Hippocampal formation (tissue), 2 donors: ENCODE measurements around the gene SMAD4.
"Not testable (repeated sequence)": the region's sequence is repeated elsewhere in the genome, so short reads cannot be mapped to it uniquely, and the experiment has no call there.

ENCODE experiments used
- DNase-seq, 2 donors: peaks; one replicate each; lab custom pipeline; 2025; lab: John Stamatoyannopoulos, UW

Gene SMAD4

GRCh38 chr18:51111633-51112355, 81.8 kb downstream of the SMAD4 start:
- not testable (repeated sequence) for DNase-seq

DNA sequence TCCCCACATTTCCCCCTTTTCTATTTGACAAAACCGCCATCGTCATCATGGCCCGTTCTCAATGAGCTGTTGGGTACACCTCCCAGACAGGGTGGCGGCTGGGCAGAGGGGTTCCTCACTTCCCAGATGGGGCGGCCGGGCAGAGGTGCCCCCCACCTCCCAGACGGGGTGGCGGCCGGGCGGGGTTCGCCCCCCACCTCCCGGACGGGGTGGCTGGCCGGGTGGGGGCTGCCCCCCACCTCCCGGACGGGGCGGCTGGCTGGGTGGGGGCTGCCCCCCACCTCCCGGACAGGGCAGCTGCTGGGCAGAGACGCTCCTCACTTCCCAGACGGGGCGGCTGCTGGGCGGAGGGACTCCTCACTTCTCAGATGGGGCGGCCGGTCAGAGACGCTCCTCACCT, 87.0 kb downstream of the SMAD4 start:
- DNase-seq, result not testable (repeated sequence)

DNA sequence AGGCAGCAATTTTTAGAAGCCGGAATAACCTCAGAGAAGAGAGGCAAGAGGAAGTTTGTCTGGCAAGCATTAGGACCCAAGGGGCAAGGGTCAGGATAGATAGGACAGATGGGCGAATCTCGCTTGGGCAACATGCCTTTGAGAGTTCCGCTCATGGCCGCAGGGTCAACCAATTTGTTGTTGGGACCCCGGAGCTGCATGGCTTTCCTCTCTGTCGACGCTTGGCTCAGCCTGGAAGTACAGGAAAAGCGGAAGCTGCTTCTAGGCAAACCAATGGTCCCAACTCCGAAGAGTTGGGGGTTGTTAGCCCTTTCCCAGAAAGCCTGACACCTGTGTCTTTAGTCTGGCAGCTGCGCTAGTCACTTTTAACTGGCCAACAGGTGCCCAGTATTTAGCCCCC, 89.5 kb downstream of the SMAD4 start:
- not testable (repeated sequence) for DNase-seq

DNA sequence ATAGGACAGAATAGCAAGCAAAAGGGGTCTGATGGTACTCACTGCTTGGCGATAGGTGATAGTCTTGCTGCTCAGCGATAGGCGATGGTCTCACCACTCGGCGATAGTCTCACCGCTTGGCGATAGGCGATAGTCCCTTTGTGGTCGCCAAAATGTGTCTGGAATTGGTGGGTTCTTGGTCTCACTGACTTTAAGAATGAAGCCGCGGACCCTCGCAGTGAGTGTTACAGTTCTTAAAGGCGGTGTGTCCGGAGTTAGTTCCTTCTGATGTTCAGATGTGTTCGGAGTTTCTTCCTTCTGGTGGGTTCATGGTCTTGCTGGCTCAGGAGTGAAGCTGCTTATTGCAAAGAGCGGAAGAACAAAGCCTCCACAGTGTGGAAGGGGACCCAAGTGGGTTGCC, 90.0 kb downstream of the SMAD4 start:
- not testable (repeated sequence) for DNase-seq

GRCh38 chr18:51120809-51121596, 91.0 kb downstream of the SMAD4 start:
- no peak for DNase-seq

- DNase-seq, result no peak
Measured at GRCh38 chr18:51121597-51121857, 91.5 kb downstream of the SMAD4 start.

DNA sequence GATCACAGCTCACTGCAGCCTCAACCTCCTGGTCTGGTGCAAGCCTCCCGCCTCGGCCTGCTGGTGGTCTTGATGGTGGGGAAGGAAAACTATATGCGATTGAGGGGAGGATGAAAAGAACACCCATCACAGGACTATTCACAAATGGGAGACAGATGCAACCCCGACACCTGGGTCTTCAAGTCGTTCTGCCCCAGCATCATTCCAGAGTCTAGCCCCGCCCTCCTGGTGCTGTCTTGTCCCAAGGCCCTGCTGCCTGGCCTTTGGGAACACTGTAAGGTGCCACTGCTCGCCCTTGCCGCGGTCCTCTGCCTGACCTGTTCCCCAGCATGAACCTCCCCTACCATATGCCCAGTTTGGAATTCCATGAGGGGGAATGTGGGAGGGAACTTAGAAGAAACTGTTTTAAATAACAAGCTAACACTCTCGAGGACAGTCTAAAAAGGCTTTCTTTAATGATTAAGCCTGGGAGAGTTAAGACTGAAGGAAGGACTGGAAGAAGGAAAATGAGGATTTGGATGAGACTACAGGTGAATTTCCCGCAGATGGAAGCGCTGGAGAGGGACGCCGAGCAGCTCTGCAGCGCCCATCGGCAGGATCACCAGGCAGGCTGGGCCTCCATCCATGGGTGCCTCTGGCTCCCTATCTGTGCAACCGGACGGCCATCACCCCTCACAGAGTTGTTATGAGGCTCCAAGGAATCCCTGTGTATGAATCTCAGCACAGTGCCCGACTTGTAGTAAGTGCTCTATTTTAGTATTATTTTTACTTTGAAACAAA, 92.4 kb downstream of the SMAD4 start:
- no peak for DNase-seq

- no peak for DNase-seq
Measured at GRCh38 chr18:51123046-51123395, 93.0 kb downstream of the SMAD4 start.

- no peak for DNase-seq
Measured at GRCh38 chr18:51123481-51123880, 93.5 kb downstream of the SMAD4 start.

DNA sequence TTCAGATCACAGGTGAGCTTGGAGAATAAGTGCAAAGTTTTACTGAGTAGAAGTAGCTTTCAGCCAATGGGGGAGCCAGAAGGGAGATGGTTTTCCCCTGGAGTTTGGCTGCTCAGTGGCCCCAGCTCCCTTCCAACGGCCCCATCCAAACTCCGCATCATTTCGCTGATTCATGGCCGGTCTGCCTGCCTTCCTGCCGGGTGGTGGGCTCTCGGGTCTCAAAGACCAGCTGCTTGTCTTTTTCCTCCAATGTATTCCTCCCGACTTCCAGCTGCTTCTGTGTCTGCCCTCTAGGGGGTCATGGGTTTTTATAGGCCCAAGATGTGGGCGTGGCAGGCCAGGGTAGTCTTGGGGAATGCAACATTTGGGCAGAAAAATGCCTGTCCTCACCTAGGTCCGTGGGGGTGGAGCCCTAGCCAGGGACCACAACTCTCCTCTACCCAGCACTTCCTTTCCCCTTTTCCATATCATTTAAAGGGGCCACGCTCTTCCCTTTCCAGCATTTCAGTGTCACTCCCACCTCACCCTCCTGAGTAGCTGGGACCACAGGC, 94.0 kb downstream of the SMAD4 start:
- no peak for DNase-seq

- DNase-seq, result no peak
Measured at GRCh38 chr18:51125976-51126375, 96.0 kb downstream of the SMAD4 start.

GRCh38 chr18:51127664-51128063, 97.7 kb downstream of the SMAD4 start:
- no peak for DNase-seq

GRCh38 chr18:51128533-51128932, 98.5 kb downstream of the SMAD4 start:
- DNase-seq, result no peak

DNA sequence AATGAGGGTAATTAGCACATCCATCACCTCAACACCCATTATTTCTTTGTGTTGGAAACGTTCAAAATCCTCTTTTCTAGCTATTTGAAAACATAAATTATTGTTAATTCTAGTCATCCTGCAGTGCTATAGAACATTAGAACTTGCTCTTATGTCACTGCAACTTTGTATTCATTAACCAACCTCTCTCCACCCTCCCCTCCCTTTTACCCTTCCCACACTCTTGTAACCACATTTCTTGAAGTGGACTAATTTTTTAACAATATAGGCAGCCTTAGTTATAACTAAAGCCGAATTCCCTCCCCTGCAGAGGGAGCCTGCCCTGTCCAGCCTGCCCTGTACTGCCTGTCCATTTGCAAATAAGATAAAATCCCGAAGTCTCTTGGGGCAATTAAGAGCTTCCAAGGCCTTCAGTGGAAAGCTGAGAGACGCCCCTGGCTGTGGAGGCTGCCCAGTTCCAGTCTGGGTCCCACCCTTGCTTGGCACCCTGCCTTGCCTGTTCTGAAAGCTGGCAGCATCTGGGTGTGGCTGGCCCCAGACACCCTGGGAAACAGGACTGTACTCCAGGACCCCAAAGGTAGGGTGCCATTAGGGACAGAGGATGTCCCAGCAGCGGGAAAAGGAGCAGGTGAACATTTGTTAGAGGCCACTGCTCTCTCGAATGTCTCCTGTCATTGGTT, 102.4 kb downstream of the SMAD4 start:
- no peak for DNase-seq

- no peak for DNase-seq
Measured at GRCh38 chr18:51133580-51134160, 103.7 kb downstream of the SMAD4 start.
